ENCODE data around the gene ROBO3.

DNA sequence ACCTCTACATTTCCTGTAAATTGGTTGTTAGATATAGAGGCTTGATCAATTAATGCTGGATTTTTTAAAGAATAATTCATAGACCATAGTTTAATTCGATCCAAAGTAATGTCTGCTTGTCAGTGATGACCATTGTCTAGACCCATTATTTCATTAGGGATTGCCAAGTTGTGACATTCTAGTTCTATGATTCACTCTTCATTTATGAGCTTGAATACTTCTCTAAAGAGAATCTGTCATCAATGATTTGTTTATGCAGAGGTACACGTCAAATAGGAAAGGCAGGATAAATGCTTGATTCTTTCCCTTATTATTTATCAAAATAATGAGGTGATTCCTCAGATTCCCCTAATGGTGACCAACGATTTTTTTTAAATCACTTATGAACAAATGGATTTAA is 24.0 kb upstream of the ROBO3 start:
- no peak for TF ChIP-seq POLR2AphosphoS5 (IDR thresholded peaks at IDR 0.05)
- TF ChIP-seq, protein P1, sequence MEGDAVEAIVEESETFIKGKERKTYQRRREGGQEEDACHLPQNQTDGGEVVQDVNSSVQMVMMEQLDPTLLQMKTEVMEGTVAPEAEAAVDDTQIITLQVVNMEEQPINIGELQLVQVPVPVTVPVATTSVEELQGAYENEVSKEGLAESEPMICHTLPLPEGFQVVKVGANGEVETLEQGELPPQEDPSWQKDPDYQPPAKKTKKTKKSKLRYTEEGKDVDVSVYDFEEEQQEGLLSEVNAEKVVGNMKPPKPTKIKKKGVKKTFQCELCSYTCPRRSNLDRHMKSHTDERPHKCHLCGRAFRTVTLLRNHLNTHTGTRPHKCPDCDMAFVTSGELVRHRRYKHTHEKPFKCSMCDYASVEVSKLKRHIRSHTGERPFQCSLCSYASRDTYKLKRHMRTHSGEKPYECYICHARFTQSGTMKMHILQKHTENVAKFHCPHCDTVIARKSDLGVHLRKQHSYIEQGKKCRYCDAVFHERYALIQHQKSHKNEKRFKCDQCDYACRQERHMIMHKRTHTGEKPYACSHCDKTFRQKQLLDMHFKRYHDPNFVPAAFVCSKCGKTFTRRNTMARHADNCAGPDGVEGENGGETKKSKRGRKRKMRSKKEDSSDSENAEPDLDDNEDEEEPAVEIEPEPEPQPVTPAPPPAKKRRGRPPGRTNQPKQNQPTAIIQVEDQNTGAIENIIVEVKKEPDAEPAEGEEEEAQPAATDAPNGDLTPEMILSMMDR (IDR thresholded peaks at IDR 0.05): no peak
